ENCODE measurements around the gene PGGHG.

Gene PGGHG

GRCh38 chr11:344836-345578 lies 56.1 kb downstream of the PGGHG start:
- H3K9me3 Mint-ChIP-seq = no peaks in the 10 kb centered on the region
- DNase-seq = no peak
- no peak overlapping the region for H3K4me3 Mint-ChIP-seq
- peaks cover 11% of the 10 kb centered on the region for H3K4me1 Mint-ChIP-seq (ENCODE audit: low read depth)
- no peak overlapping the region for H3K27ac Mint-ChIP-seq
- no peaks in the 10 kb centered on the region for H3K27me3 Mint-ChIP-seq
- H3K36me3 Mint-ChIP-seq (ENCODE audit: low read depth) = no peaks in the 10 kb centered on the region

Measured in activated T-cell treated with anti-CD3 and anti-CD28 coated beads, Interleukin-2, amount 50 U/mL, for 24 hours (primary cell).